Endothelial cell of umbilical vein (primary cell): ENCODE results near the gene OR6C2. TPM values are rescaled to one million over a fixed set of nuclear protein-coding genes. Genes with fewer than 3 reads are reported as not detected.
"Not testable (repeated sequence)": the region's sequence is repeated elsewhere in the genome, so short reads cannot be mapped to it uniquely, and the experiment has no call there.

Experiments used
- BruUV-seq: library from RNA; stranded (reverse); fragments of 400-500 nt; replicated peaks from 2 replicates; lab custom pipeline; 2021; lab: Mats Ljungman, UMichigan
- CTCF ChIA-PET: fragments of 300-600, 350-600 bp; sonication (Branson Sonifier 250); formaldehyde crosslinking; loops from one replicate; lab custom pipeline; 2021; ENCODE audit warnings: antibody characterized with exemption, inconsistent platforms; lab: Charles Lee
- POLR2A ChIA-PET: fragments of 300-600, 350-600 bp; sonication (Branson Sonifier 250); formaldehyde crosslinking; loops from one replicate; lab custom pipeline; 2021; ENCODE audit warnings: antibody characterized with exemption, inconsistent platforms; lab: Charles Lee
- DNase-seq: peaks from one replicate; pipeline ENCODE4 v3.0.0-alpha.2; 2011; ENCODE audit warnings: low read depth, low spot score
- FAIRE-seq: peaks from 2 replicates; lab custom pipeline; 2011; peaks lifted over from hg19 to GRCh38; lab: Jason Lieb, UNC
- H2AFZ ChIP-seq: 2 replicates; pipeline ENCODE4 v1.6.0; 2012; ENCODE audit warnings: low read depth, low read length, control low read depth, inconsistent platforms
- H3K27ac ChIP-seq: 2 replicates; pipeline ENCODE4 v1.5.1; 2011; ENCODE audit warnings: low read depth, mild to moderate bottlenecking, control low read depth, low read length, moderate library complexity; ENCODE audit not compliant: insufficient read depth
- H3K27me3 ChIP-seq, 2 experiments: 2 replicates each; pipeline versions ENCODE4 v1.6.0 to v1.6.1; 2011; ENCODE audit warnings: low read length in 2 of 2, mixed read lengths in 1 of 2; ENCODE audit not compliant: control insufficient read depth in 2 of 2, insufficient read depth in 2 of 2
- H3K36me3 ChIP-seq, 2 experiments: 2 replicates in 1 of 2; 3 replicates in 1 of 2; pipeline ENCODE4 v1.5.1; 2011; ENCODE audit warnings: low read length in 2 of 2, mild to moderate bottlenecking in 1 of 2, moderate library complexity in 1 of 2; ENCODE audit not compliant: control insufficient read depth in 2 of 2, insufficient read depth in 2 of 2; ENCODE audit errors: extremely low read depth in 1 of 2
- H3K4me1 ChIP-seq: 3 replicates; pipeline ENCODE4 v1.5.1; 2011; ENCODE audit warnings: mild to moderate bottlenecking, low read length; ENCODE audit not compliant: control insufficient read depth, insufficient read depth; ENCODE audit errors: extremely low read depth
- H3K4me2 ChIP-seq: 2 replicates; pipeline ENCODE4 v1.6.1; 2011; ENCODE audit warnings: low read length, control low read depth, mixed read lengths; ENCODE audit not compliant: insufficient read depth
- H3K4me3 ChIP-seq, 3 experiments: fragments of 200-600 bp in 1 of 3; sonication (generic), shearing (Covaris generic) in 1 of 3; replicated peaks in 1 of 3; 2 replicates each; pipeline ENCODE4 v1.5.1; 2011 to 2016; ENCODE audit warnings: control low read depth in 3 of 3, low read length in 3 of 3, mild to moderate bottlenecking in 2 of 3, inconsistent platforms in 1 of 3, low read depth in 1 of 3, moderate library complexity in 1 of 3; ENCODE audit not compliant: insufficient read depth in 1 of 3
- H3K79me2 ChIP-seq: 2 replicates; pipeline ENCODE4 v1.6.0; 2012; ENCODE audit warnings: low read length, inconsistent platforms; ENCODE audit not compliant: control insufficient read depth, insufficient read depth
- H3K9ac ChIP-seq: replicated peaks from 2 replicates; pipeline ENCODE3; 2011; ENCODE audit warnings: low read length, control low read depth; ENCODE audit not compliant: insufficient read depth; ENCODE audit errors: extremely low read depth
- H3K9me1 ChIP-seq: replicated peaks from 3 replicates; pipeline ENCODE4 v1.6.0; 2011; ENCODE audit warnings: mild to moderate bottlenecking, low read length; ENCODE audit not compliant: control insufficient read depth, insufficient read depth; ENCODE audit errors: extremely low read depth
- H3K9me3 ChIP-seq: replicated peaks from 2 replicates; pipeline ENCODE4 v1.5.1; 2012; ENCODE audit warnings: low read length, inconsistent platforms; ENCODE audit not compliant: control insufficient read depth, insufficient read depth
- H4K20me1 ChIP-seq: replicated peaks from 2 replicates; pipeline ENCODE3; 2011; ENCODE audit warnings: mild to moderate bottlenecking, low read length; ENCODE audit not compliant: control insufficient read depth, insufficient read depth; ENCODE audit errors: extremely low read depth
- CTCF ChIP-seq, 2 donors: IDR thresholded peaks; 1 replicate in 1 of 2; 2 replicates in 1 of 2; pipeline ENCODE4 v1.5.1; 2011; ENCODE audit warnings: low read length in 2 of 2, mild to moderate bottlenecking in 2 of 2, moderate library complexity in 2 of 2, control low read depth in 1 of 2, inconsistent platforms in 1 of 2, low read depth in 1 of 2; ENCODE audit not compliant: insufficient read depth in 1 of 2; ENCODE audit errors: extremely low read depth in 1 of 2
- GATA2 ChIP-seq: IDR thresholded peaks from 2 replicates; pipeline ENCODE4 v1.7.0; 2011; ENCODE audit warnings: low read depth, mild to moderate bottlenecking, moderate library complexity, mixed read lengths, low read length; ENCODE audit not compliant: insufficient read length, insufficient read depth
- MYC ChIP-seq: IDR thresholded peaks from one replicate; pipeline ENCODE4 v1.6.1; 2011; ENCODE audit warnings: mild to moderate bottlenecking, low read depth, low read length
- POLR2A ChIP-seq: IDR thresholded peaks from 2 replicates; pipeline ENCODE4 v1.6.1; 2012; ENCODE audit warnings: low read depth, mild to moderate bottlenecking, control low read depth, low read length
- dilution Hi-C: fragments of 300-500 bp; cut with MboI; formaldehyde crosslinking; loops from one replicate; pipeline ENCODE4 v1.15.0; 2019; ENCODE audit warnings: low sequenced_read_pairs; ENCODE audit not compliant: extremely low pct_ligation_motif_present
- intact Hi-C: fragments of 100-400 bp; cut with micrococcal nuclease; formaldehyde crosslinking; loops from one replicate; pipeline ENCODE4 v1.10.0; 2022
- polyA plus RNA-seq, 4 experiments: library from polyadenylated mRNA; depleted of rRNA in 3 of 4; stranded (reverse) in 3 of 4; unstranded in 1 of 4; fragments of >200 nt; gene quantifications; 2 replicates each; pipeline versions ENCODE4 v1.2.1 to v1.2.3, GENCODE V29; 2011 to 2012; ENCODE audit warnings: missing spikeins in 1 of 4
- total RNA-seq: library from RNA; stranded (reverse); gene quantifications from 2 replicates; pipeline ENCODE4 v1.2.3, GENCODE V29; 2021

OR6C2 gene
- total and polyA plus RNA-seq, 2 donors (not counting 3 experiments of a cell fraction or from before 2014, with no cell fraction given): not detected

- TF ChIP-seq GATA2 (no peak), MYC (no peak), CTCF (IDR thresholded peaks at IDR 0.05; ENCODE audit: extremely low read depth in 1 of 2, insufficient read depth in 1 of 2, low read depth in 1 of 2, low read length in 2 of 2) (no peak), POLR2A (no peak)
- no peak for DNase-seq
- Histone ChIP-seq H3K27me3 (no peaks in the 10 kb centered on the region), H3K9ac (no peak overlapping the region), H3K9me3 (no peaks in the 10 kb centered on the region), H4K20me1 (no peaks in the 10 kb centered on the region), H3K4me2 (no peak overlapping the region), H3K9me1 (no peaks in the 10 kb centered on the region), H2AFZ (no peak overlapping the region), H3K27ac (no peak overlapping the region), H3K4me1 (no peaks in the 10 kb centered on the region), H3K4me3 (no peak overlapping the region), H3K79me2 (no peaks in the 10 kb centered on the region), H3K36me3 (no peaks in the 10 kb centered on the region)
- no TSS peak for BruUV-seq
- FAIRE-seq: no peak
- intact Hi-C loops (no loop called here), dilution Hi-C loops (no loop called here)
- ChIA-PET CTCF (no interaction called here), POLR2A (no interaction called here)
Measured at GRCh38 chr12:55407866-55408265, 36.0 kb upstream of the OR6C2 start.

GRCh38 chr12:55409133-55409532, 34.7 kb upstream of the OR6C2 start:
- CTCF ChIA-PET, H3K36me3 ChIP-seq, DNase-seq, FAIRE-seq, POLR2A ChIA-PET, H3K9me3 ChIP-seq, intact Hi-C loops, BruUV-seq, H3K27me3 ChIP-seq, dilution Hi-C loops, H3K4me1 ChIP-seq, H3K4me3 ChIP-seq, H3K9ac ChIP-seq, H3K4me2 ChIP-seq, H2AFZ ChIP-seq, H4K20me1 ChIP-seq, H3K27ac ChIP-seq, H3K79me2 ChIP-seq, H3K9me1 ChIP-seq: not testable (repeated sequence)

- H3K4me3 ChIP-seq, intact Hi-C loops, CTCF ChIA-PET, H3K4me2 ChIP-seq, H4K20me1 ChIP-seq, dilution Hi-C loops, FAIRE-seq, H3K27me3 ChIP-seq, H3K4me1 ChIP-seq, H3K9ac ChIP-seq, POLR2A ChIA-PET, BruUV-seq, H3K79me2 ChIP-seq, DNase-seq, H2AFZ ChIP-seq, H3K27ac ChIP-seq, H3K9me1 ChIP-seq, H3K9me3 ChIP-seq, H3K36me3 ChIP-seq: not testable (repeated sequence)
Measured at GRCh38 chr12:55412138-55412537, 31.7 kb upstream of the OR6C2 start.
